Fibroblast of mammary gland (primary cell): ENCODE data around the gene LRMDA.

Experiments used
- DNase-seq: peaks from one replicate; pipeline ENCODE4 v3.0.0-alpha.2; 2010; ENCODE audit warnings: low read depth
- H3K4me3 ChIP-seq: 2 replicates; pipeline ENCODE4 v1.5.1; 2011; ENCODE audit warnings: low read depth, mild to moderate bottlenecking, low read length, moderate library complexity; ENCODE audit not compliant: control insufficient read depth
- TF ChIP-seq, protein P1 (sequence below): conservative IDR thresholded peaks from 2 replicates; pipeline ENCODE4 v1.5.1; 2011; ENCODE audit warnings: low read depth, low read length, inconsistent platforms; ENCODE audit not compliant: control insufficient read depth, insufficient read depth

The LRMDA gene

GRCh38 chr10:75648351-75648750, 216.9 kb downstream of the LRMDA start:
- H3K4me3 ChIP-seq: no peak overlapping the region
- TF ChIP-seq, protein P1, sequence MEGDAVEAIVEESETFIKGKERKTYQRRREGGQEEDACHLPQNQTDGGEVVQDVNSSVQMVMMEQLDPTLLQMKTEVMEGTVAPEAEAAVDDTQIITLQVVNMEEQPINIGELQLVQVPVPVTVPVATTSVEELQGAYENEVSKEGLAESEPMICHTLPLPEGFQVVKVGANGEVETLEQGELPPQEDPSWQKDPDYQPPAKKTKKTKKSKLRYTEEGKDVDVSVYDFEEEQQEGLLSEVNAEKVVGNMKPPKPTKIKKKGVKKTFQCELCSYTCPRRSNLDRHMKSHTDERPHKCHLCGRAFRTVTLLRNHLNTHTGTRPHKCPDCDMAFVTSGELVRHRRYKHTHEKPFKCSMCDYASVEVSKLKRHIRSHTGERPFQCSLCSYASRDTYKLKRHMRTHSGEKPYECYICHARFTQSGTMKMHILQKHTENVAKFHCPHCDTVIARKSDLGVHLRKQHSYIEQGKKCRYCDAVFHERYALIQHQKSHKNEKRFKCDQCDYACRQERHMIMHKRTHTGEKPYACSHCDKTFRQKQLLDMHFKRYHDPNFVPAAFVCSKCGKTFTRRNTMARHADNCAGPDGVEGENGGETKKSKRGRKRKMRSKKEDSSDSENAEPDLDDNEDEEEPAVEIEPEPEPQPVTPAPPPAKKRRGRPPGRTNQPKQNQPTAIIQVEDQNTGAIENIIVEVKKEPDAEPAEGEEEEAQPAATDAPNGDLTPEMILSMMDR: no peak
- no peak for DNase-seq

DNA sequence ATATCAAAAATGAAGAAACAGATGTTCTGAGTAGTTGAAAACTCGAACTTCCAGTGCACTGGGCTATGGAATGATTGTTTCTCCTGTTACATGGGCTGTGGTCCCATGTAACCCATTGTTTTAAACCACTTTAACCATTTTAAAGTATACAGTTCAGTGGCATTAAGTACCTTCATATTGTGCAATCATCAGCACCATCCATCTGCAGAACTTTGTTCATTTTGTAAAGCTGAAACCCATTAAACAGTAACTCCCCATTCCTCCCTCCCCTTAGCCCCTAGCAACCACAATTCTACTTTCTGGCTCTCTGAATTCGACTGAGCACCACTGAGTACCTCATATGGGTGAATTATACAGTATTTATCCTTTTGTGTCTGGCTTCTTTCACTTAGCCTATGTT, 217.4 kb downstream of the LRMDA start:
- H3K4me3 ChIP-seq: no peak overlapping the region
- DNase-seq: no peak
- TF ChIP-seq, protein P1: no peak

DNA sequence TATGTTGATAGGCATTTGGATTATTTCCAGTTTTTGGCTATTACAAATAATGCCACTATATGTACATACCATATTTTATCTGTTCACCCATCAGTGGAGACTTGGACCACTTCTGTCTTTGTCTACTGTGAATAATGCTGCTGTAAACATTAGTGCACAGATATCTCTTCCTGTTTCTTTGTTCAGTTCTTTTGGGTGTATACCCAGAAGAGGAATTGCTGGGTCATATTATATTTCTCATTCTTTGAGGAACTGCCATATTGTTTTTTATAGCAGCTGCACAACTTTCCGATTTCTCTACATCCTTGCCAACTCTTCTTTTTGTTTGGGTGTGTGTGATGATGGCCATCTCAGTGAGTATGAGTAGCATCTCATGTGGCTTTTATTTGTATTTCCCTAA, 218.0 kb downstream of the LRMDA start:
- TF ChIP-seq, protein P1: no peak
- H3K4me3 ChIP-seq: no peak overlapping the region
- DNase-seq: peak; percentile 15

DNA sequence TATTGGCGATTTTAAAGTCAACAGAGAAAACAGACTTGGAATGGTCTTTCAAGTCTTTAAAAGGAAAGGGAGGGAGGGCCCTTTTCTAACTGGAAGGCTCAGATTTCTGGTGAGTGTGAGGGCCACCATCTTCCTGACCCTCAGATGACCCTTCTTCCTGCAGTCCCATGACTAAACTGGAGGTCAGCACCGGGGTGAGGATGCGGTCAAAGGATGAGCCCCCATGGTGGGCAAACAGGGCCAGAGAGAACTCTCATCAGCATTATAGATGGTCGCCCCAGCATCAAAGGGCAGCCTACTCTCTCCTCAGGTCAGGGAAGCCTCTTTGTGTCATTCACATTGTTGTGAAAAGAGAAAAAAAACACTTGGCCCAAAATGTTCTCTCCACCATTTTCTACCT, 219.2 kb downstream of the LRMDA start:
- no peak overlapping the region for H3K4me3 ChIP-seq
- TF ChIP-seq, protein P1: no peak
- no peak for DNase-seq

DNA sequence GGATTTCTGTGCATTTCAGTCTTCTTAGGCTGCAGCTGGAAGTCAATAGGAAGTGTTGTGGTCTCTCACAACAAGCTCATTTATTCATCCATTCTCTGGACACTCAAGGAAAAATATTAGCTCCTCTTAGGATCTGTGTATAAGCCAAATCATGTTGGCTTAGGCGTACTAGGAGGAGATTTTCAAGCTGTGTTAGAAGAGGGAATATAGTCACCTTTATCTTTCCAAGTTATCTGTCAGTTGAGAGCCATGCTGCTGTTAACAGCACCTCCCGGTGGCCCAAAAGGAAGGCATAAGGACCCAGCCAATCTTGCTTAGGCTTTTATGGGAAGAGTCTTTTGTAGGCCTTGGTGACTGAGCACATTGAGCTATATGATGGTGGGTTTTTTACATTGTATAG, 220.0 kb downstream of the LRMDA start:
- TF ChIP-seq, protein P1: peak; percentile 39
- H3K4me3 ChIP-seq: no peak overlapping the region
- DNase-seq: peak; percentile 38

GRCh38 chr10:75652146-75652740, 220.8 kb downstream of the LRMDA start:
- no peak for DNase-seq
- TF ChIP-seq, protein P1: no peak
- H3K4me3 ChIP-seq: no peak overlapping the region

DNA sequence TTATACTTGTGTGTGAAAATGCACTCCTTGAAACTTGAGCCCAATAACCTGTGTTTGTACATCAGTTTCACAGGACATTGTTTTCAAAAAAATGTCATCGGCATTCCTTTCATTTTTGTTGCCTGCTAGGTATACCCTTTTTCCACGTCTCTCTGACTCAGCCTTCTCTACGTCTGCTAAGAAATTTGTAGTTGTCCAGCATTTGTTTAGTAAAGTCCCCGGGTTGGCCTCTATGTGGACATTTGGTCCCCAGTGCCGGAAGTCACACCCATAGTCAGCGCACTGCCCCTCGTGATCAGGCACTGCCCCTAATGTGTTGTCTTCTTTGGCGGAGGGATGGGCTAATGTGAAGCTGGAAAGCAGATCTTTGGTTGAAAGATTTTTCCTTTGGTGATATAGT, 222.3 kb downstream of the LRMDA start:
- DNase-seq: no peak
- no peak overlapping the region for H3K4me3 ChIP-seq
- TF ChIP-seq, protein P1: no peak
